Measurements from ENCODE around the gene AOPEP.

AOPEP gene

GRCh38 chr9:95099321-95100070 lies 373.0 kb downstream of the AOPEP start:
- DNase-seq (ENCODE audit: low spot score), result no peak

GRCh38 chr9:95100071-95100627 lies 373.6 kb downstream of the AOPEP start:
- DNase-seq (ENCODE audit: low spot score), result no peak

GRCh38 chr9:95101326-95101725 lies 374.8 kb downstream of the AOPEP start:
- no peak for DNase-seq (ENCODE audit: low spot score)

- DNase-seq (ENCODE audit: low spot score), result no peak
These were observed 375.5 kb downstream of the AOPEP start for GRCh38 chr9:95102001-95102433.

- no peak for DNase-seq (ENCODE audit: low spot score)
These were observed 376.1 kb downstream of the AOPEP start for GRCh38 chr9:95102572-95102971.

GRCh38 chr9:95103281-95103771 lies 376.8 kb downstream of the AOPEP start:
- no peak for DNase-seq (ENCODE audit: low spot score)

- DNase-seq (ENCODE audit: low spot score), result no peak
These were observed 377.5 kb downstream of the AOPEP start for GRCh38 chr9:95103871-95104580.

- no peak for DNase-seq (ENCODE audit: low spot score)
These were observed 378.1 kb downstream of the AOPEP start for GRCh38 chr9:95104581-95104960.

GRCh38 chr9:95104980-95105379 lies 378.5 kb downstream of the AOPEP start:
- DNase-seq (ENCODE audit: low spot score), result no peak

- DNase-seq (ENCODE audit: low spot score), result no peak
These were observed 379.2 kb downstream of the AOPEP start for GRCh38 chr9:95105519-95106287.

GRCh38 chr9:95107001-95107749 lies 380.7 kb downstream of the AOPEP start:
- DNase-seq (ENCODE audit: low spot score), result no peak

- no peak for DNase-seq (ENCODE audit: low spot score)
These were observed 381.5 kb downstream of the AOPEP start for GRCh38 chr9:95107976-95108375.

GRCh38 chr9:95108777-95109176 lies 382.3 kb downstream of the AOPEP start:
- no peak for DNase-seq (ENCODE audit: low spot score)

GRCh38 chr9:95109456-95109855 lies 383.0 kb downstream of the AOPEP start:
- DNase-seq (ENCODE audit: low spot score), result no peak

GRCh38 chr9:95110921-95111525 lies 384.5 kb downstream of the AOPEP start:
- no peak for DNase-seq (ENCODE audit: low spot score)

- DNase-seq (ENCODE audit: low spot score), result no peak
These were observed 385.2 kb downstream of the AOPEP start for GRCh38 chr9:95111716-95112115.

- DNase-seq (ENCODE audit: low spot score), result no peak
These were observed 386.2 kb downstream of the AOPEP start for GRCh38 chr9:95112436-95113280.

- DNase-seq (ENCODE audit: low spot score), result no peak
These were observed 388.6 kb downstream of the AOPEP start for GRCh38 chr9:95115104-95115503.

GRCh38 chr9:95116002-95116807 lies 389.7 kb downstream of the AOPEP start:
- DNase-seq (ENCODE audit: low spot score), result no peak
